BLaER1 (cell line): ENCODE data around the gene NEUROD2.

Experiments used
- H3K27ac ChIP-seq: shearing (Covaris generic); formaldehyde crosslinking; 2 replicates; pipeline ENCODE4 v1.8.1; 2022
- H3K27me3 ChIP-seq: shearing (Covaris generic); formaldehyde crosslinking; 2 replicates; pipeline ENCODE4 v1.8.1; 2022
- H3K36me3 ChIP-seq: shearing (Covaris generic); formaldehyde crosslinking; 2 replicates; pipeline ENCODE4 v1.8.1; 2022
- H3K4me1 ChIP-seq: shearing (Covaris generic); formaldehyde crosslinking; 2 replicates; pipeline ENCODE4 v1.8.1; 2022
- H3K4me2 ChIP-seq: shearing (Covaris generic); formaldehyde crosslinking; 2 replicates; pipeline ENCODE4 v1.8.1; 2022
- H3K4me3 ChIP-seq: shearing (Covaris generic); formaldehyde crosslinking; 2 replicates; pipeline ENCODE4 v1.8.1; 2022
- H3K9ac ChIP-seq: shearing (Covaris generic); formaldehyde crosslinking; 2 replicates; pipeline ENCODE4 v1.8.1; 2022
- H3K9me3 ChIP-seq: shearing (Covaris generic); formaldehyde crosslinking; 2 replicates; pipeline ENCODE4 v1.8.1; 2022
- H4K20me1 ChIP-seq: shearing (Covaris generic); formaldehyde crosslinking; 2 replicates; pipeline ENCODE4 v1.8.1; 2022
- Cebpa-rat ChIP-seq: shearing (Covaris generic); IDR thresholded peaks from 2 replicates; pipeline ENCODE4 v1.8.1; 2022

Gene NEUROD2

DNA sequence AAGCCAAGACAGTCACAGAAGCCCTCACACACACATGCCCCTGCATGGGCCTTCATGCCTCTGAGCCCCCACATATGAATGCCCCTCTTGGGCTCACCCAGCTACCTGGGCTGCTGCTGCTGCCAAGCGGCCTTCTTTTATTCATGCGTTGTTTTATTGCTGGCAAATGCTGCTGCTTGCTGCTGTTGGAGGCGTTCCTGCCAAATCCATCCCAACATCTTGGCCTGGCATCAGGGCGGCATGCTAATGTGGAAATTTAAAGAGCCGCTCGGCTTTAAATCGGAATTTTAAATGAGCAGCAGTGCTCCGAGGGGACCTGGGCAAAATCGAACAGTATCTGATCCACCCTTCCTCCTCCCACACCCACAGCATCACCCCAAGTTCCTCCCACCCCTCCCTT lies 39.0 kb downstream of the NEUROD2 start:
- peaks cover 67% of the 10 kb centered on the region for H3K36me3 ChIP-seq
- no peak for TF ChIP-seq Cebpa-rat

DNA sequence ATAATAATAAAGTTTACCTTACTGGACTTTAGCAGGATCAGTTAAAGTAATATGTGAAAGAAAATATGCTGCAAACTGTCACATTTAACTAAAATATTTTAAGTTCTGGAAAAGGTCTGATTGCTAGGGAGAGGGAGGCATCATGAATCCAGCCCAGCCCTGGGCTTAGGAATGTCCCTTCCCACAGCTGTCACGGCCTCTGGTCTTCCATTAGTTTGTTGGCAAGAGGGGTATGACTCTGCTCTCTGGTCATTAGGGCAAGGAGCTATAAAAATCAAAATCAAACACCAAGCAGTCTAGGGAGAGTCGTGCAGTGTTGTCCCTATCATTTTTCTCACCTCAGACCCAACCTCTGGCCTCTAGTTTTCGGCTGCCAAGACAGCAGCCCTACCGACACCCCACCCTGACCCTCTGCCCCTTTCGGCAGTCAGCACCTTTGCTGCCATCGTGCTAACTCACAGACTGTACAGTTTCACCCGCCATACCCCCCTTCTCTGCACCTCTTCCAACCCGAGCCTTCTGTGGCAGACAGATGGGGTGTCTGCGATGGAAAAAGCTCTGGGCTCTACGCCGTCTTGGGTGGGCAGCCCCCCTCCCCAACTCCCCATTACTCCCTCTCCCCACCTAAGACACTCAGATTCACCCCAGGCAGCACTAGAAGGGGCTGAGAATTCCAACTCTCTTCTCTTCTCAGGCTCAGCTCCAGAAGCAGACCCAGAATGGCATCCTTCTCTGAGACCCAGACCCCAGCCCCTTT lies 41.4 kb downstream of the NEUROD2 start:
- Histone ChIP-seq H3K36me3 (peaks cover 67% of the 10 kb centered on the region), H3K4me3 (no peak overlapping the region), H3K4me2 (no peak overlapping the region), H3K27ac (no peak overlapping the region), H4K20me1 (peaks cover 5% of the 10 kb centered on the region; the same call in 1 of the 2 replicates), H3K4me1 (peaks cover 30% of the 10 kb centered on the region), H3K27me3 (no peaks in the 10 kb centered on the region), H3K9me3 (peaks cover 6% of the 10 kb centered on the region; the same call in 1 of the 2 replicates), H3K9ac (no peak overlapping the region)
- no peak for TF ChIP-seq Cebpa-rat

More for the DNA sequence above, 39.0 kb downstream of the NEUROD2 start:
- H3K27me3 ChIP-seq, result no peaks in the 10 kb centered on the region
- H3K4me3 ChIP-seq, result no peak overlapping the region
- H3K27ac ChIP-seq, result no peak overlapping the region
- no peak overlapping the region for H3K4me2 ChIP-seq
- H3K9me3 ChIP-seq, result peaks cover 6% of the 10 kb centered on the region; the same call in 1 of the 2 replicates
- H3K4me1 ChIP-seq, result peaks cover 21% of the 10 kb centered on the region
- no peak overlapping the region for H3K9ac ChIP-seq
- H4K20me1 ChIP-seq, result peaks cover 5% of the 10 kb centered on the region; the same call in 1 of the 2 replicates

DNA sequence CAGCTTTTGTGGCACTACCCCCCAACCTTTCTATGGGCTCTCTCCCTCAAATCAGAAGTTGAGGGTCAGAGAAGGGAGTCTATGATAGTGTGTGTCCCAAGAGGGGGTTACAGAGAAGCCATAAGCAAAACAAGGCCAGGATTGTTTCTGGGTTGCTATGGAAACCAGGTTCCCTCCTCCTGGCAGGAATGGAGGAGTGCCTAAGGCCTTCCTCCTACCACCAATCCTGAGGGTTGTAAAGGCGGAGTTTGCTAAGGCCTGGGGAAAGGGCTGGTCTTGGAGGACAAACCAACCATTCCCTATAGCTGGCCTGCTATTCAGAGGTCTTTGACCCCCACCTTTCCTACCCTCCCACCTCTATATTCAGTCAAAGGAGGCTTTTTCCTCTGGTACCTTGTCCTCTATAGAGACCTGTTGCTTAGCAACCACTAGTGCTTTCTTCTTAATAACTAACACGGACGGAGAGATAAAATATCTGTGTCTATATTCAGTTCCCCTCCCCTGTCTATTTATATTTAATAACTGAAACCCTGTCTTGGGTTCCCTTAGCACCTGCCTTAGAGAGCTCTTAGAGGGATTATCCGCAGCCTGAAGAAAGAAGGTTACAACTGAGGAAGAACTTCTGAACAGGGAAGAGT lies 43.4 kb downstream of the NEUROD2 start:
- Histone ChIP-seq H3K4me2 (peak overlapping the region; percentile 68), H3K4me1 (peaks cover 30% of the 10 kb centered on the region), H3K36me3 (peaks cover 67% of the 10 kb centered on the region), H3K27me3 (no peaks in the 10 kb centered on the region), H4K20me1 (peaks cover 5% of the 10 kb centered on the region; the same call in 1 of the 2 replicates), H3K27ac (peak overlapping the region; percentile 32; the same call in 1 of the 2 replicates), H3K9ac (peak overlapping the region; percentile 4; the same call in 1 of the 2 replicates), H3K9me3 (no peaks in the 10 kb centered on the region), H3K4me3 (no peak overlapping the region)
- TF ChIP-seq Cebpa-rat, result no peak

DNA sequence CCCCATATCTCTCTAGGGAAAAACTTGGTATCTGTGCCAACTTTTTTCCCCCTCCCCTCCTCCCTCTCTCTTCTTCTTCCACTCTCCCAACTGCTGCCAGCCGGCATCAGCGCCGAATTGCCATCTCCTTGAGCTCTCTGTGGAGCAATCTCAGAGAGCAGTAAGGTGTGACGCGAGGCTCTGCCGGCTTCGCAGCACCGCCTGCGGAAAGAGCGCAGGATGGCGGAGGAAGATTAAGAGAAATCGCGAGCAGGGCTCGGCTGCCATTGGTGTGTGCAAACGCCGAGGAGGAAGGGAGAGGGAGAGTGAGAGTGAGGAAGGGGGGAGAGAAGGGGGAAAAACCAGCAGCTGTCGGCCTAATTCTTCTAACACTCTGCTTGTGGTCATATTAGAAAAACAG lies 44.2 kb downstream of the NEUROD2 start:
- Histone ChIP-seq H4K20me1 (peaks cover 5% of the 10 kb centered on the region; the same call in 1 of the 2 replicates), H3K27ac (peak overlapping the region; percentile 32; the same call in 1 of the 2 replicates), H3K9ac (peak overlapping the region; percentile 4; the same call in 1 of the 2 replicates), H3K4me3 (peak overlapping the region; percentile 42), H3K4me2 (peak overlapping the region; percentile 68), H3K36me3 (peaks cover 67% of the 10 kb centered on the region), H3K9me3 (no peaks in the 10 kb centered on the region), H3K4me1 (peaks cover 30% of the 10 kb centered on the region), H3K27me3 (no peaks in the 10 kb centered on the region)
- no peak for TF ChIP-seq Cebpa-rat

DNA sequence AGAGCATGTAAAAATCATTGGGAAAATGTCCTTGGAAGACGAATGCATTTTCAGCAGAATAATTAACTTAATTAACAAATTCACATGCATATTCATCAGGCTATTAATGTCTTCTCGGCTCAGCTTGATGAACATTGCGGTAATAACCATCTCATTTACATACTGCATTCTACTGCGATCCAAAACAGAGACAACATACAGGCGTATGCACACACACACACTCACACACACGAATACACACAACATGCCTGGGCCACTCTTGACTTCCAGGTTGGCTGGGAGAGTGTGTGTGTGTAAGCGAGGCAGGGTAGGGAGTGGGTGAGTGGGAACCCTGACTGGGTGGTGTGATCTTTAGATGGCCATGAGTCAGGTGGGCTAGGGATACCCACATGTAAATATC lies 44.7 kb downstream of the NEUROD2 start:
- Histone ChIP-seq H3K9ac (no peak overlapping the region), H3K4me3 (no peak overlapping the region), H4K20me1 (peaks cover 5% of the 10 kb centered on the region; the same call in 1 of the 2 replicates), H3K27ac (no peak overlapping the region), H3K4me1 (peaks cover 30% of the 10 kb centered on the region), H3K9me3 (no peaks in the 10 kb centered on the region), H3K36me3 (peaks cover 66% of the 10 kb centered on the region), H3K27me3 (no peaks in the 10 kb centered on the region), H3K4me2 (peak overlapping the region; percentile 68)
- TF ChIP-seq Cebpa-rat, result no peak

DNA sequence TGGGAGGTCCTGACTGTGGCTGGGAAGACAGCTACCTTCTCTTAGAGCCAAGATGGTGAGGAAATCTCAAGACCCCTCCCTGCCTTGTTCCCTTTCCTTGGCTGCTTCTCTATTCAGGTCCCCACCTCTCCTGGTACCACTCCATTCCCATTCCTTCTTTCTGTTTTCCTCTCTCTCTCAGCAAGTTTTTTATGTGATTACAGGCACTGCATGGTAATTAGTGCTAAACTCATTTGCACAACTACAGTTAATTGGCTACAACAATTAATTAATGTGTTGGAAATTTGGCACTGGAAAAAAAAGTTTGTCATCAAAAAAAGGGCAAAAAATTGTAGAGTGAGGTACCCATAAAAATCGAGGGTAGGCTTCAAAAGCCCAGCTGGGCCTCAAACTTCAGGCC lies 45.3 kb downstream of the NEUROD2 start:
- Histone ChIP-seq H3K27ac (no peak overlapping the region), H3K9me3 (no peaks in the 10 kb centered on the region), H3K27me3 (no peaks in the 10 kb centered on the region), H3K9ac (no peak overlapping the region), H3K4me1 (peaks cover 30% of the 10 kb centered on the region), H4K20me1 (peaks cover 5% of the 10 kb centered on the region; the same call in 1 of the 2 replicates), H3K4me3 (no peak overlapping the region), H3K36me3 (peaks cover 66% of the 10 kb centered on the region), H3K4me2 (peak overlapping the region; percentile 68)
- no peak for TF ChIP-seq Cebpa-rat

DNA sequence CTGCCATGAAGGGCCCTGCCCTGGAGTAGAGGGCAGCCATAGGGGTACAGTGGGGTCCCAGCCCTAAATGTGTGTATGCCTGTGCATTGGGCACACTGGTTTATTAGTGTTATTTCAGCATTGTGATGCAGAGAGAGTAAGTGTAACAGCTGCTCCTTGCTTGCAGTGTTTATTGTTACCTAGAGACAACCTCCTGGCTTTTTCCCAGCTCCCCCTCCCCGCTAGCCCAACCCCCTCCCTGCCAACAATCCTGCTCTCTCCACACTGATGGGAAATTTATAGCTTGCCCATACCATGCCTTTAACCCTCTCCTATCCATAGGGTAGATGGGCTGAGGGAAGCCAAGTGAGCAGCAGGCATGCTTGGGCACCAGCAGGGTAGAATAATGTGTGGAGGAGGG lies 51.3 kb downstream of the NEUROD2 start:
- no peak for TF ChIP-seq Cebpa-rat
- Histone ChIP-seq H3K27me3 (no peaks in the 10 kb centered on the region), H3K9me3 (no peaks in the 10 kb centered on the region), H3K4me2 (no peak overlapping the region), H3K4me1 (peaks cover 8% of the 10 kb centered on the region), H3K4me3 (no peak overlapping the region), H3K9ac (no peak overlapping the region), H4K20me1 (0 out of 2 replicates have a peak, but pooled peaks cover 5% of the 10 kb centered on the region), H3K36me3 (peaks cover 96% of the 10 kb centered on the region), H3K27ac (no peak overlapping the region)

DNA sequence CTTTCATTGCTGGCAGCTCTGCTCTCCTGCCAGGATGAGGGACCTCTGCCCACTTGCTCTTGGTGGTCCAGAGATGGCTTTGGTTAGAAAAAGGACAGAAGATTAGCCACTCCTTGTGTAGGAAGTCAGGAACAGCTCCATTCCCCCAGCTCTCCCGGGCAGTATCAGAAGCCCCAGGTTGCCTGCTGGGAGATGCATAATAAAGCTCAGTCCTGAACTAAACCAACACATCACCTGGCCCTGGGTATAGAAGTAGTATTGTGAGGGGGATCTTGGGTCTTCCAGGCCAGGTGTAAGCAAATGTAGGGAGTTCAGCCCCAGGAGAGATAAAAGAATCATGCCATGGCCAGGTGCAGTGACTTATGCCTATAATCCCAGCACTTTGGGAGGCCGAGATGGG lies 52.4 kb downstream of the NEUROD2 start:
- Histone ChIP-seq H3K9me3 (no peaks in the 10 kb centered on the region), H4K20me1 (0 out of 2 replicates have a peak, but pooled peaks cover 5% of the 10 kb centered on the region), H3K36me3 (peaks cover 99% of the 10 kb centered on the region), H3K4me2 (no peak overlapping the region), H3K4me3 (no peak overlapping the region), H3K9ac (no peak overlapping the region), H3K27ac (no peak overlapping the region), H3K4me1 (peaks cover 14% of the 10 kb centered on the region), H3K27me3 (no peaks in the 10 kb centered on the region)
- TF ChIP-seq Cebpa-rat, result no peak
